ENCODE data around the gene TUBB4A. TPM values are rescaled to one million over a fixed set of nuclear protein-coding genes. Genes with fewer than 3 reads are reported as not detected.
A peak's percentile ranks its signal among the peaks of the same experiment; 100 is the strongest.

The TUBB4A gene
- total RNA-seq, 2 experiments from 2014 or later = 9.7 to 16.0 TPM

- peaks cover 6% of the 10 kb centered on the region; the same call in 1 of the 2 replicates for H3K79me2 ChIP-seq (ENCODE audit: insufficient read depth, low read depth, low read length)
- POLR2A ChIA-PET = no interaction called here
- no peaks in the 10 kb centered on the region for H3K36me3 ChIP-seq (ENCODE audit: insufficient read depth, low read length)
- no peaks in the 10 kb centered on the region for H3K9me3 ChIP-seq (ENCODE audit: low read length)
- no peak overlapping the region for H2AFZ ChIP-seq (ENCODE audit: low read length)
- TF ChIP-seq, protein P1, sequence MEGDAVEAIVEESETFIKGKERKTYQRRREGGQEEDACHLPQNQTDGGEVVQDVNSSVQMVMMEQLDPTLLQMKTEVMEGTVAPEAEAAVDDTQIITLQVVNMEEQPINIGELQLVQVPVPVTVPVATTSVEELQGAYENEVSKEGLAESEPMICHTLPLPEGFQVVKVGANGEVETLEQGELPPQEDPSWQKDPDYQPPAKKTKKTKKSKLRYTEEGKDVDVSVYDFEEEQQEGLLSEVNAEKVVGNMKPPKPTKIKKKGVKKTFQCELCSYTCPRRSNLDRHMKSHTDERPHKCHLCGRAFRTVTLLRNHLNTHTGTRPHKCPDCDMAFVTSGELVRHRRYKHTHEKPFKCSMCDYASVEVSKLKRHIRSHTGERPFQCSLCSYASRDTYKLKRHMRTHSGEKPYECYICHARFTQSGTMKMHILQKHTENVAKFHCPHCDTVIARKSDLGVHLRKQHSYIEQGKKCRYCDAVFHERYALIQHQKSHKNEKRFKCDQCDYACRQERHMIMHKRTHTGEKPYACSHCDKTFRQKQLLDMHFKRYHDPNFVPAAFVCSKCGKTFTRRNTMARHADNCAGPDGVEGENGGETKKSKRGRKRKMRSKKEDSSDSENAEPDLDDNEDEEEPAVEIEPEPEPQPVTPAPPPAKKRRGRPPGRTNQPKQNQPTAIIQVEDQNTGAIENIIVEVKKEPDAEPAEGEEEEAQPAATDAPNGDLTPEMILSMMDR (conservative IDR thresholded peaks at IDR 0.05; ENCODE audit: low read length) = no peak
- no peak for TF ChIP-seq EZH2phosphoT487 (IDR thresholded peaks at IDR 0.05; ENCODE audit: borderline replicate concordance, low read depth, low read length)
- no peaks in the 10 kb centered on the region for H3K9me2 ChIP-seq (ENCODE audit: insufficient read depth, low read length)
- no peak overlapping the region for H3K4me2 ChIP-seq (ENCODE audit: low read length)
- CTCF ChIA-PET (ENCODE audit: unreplicated experiment) = no interaction called here
- no peak for DNase-seq (ENCODE audit: low spot score)
- H3K27ac ChIP-seq (ENCODE audit: low read depth, low read length, poor library complexity, severe bottlenecking) = no peak overlapping the region
- peaks cover 40% of the 10 kb centered on the region for H3K4me1 ChIP-seq (ENCODE audit: insufficient read depth, low read length, poor library complexity, severe bottlenecking)
- no peaks in the 10 kb centered on the region for H4K20me1 ChIP-seq (ENCODE audit: insufficient read depth, low read length)
- intact Hi-C loops (cut with micrococcal nuclease; ENCODE audit: unreplicated experiment) = no loop called here
- H3K4me3 ChIP-seq (ENCODE audit: low read depth, low read length, poor library complexity, severe bottlenecking) = no peak overlapping the region
- no TSS peak for BruUV-seq (replicated peaks)
These were observed 17.9 kb downstream of the TUBB4A start for GRCh38 chr19:6484230-6484629.

GRCh38 chr19:6483235-6483634, 18.9 kb downstream of the TUBB4A start:
- Histone ChIP-seq H3K36me3 (ENCODE audit: insufficient read depth, low read length) (no peaks in the 10 kb centered on the region), H3K27ac (ENCODE audit: low read depth, low read length, poor library complexity, severe bottlenecking) (no peak overlapping the region), H3K4me1 (ENCODE audit: insufficient read depth, low read length, poor library complexity, severe bottlenecking) (peaks cover 38% of the 10 kb centered on the region), H3K9me3 (ENCODE audit: low read length) (no peaks in the 10 kb centered on the region), H4K20me1 (ENCODE audit: insufficient read depth, low read length) (no peaks in the 10 kb centered on the region), H3K4me3 (ENCODE audit: low read depth, low read length, poor library complexity, severe bottlenecking) (no peak overlapping the region), H3K79me2 (ENCODE audit: insufficient read depth, low read depth, low read length) (peaks cover 6% of the 10 kb centered on the region; the same call in 1 of the 2 replicates), H2AFZ (ENCODE audit: low read length) (peak overlapping the region; percentile 34; the same call in 1 of the 2 replicates), H3K4me2 (ENCODE audit: low read length) (no peak overlapping the region), H3K9me2 (ENCODE audit: insufficient read depth, low read length) (no peaks in the 10 kb centered on the region)
- DNase-seq (ENCODE audit: low spot score) = no peak
- intact Hi-C loops (cut with micrococcal nuclease; ENCODE audit: unreplicated experiment) = loop anchor here (2.0 kb wide), 1 partner anchor 20 kb away; the partner anchor contains the start of gene TUBB4A
- no peak for TF ChIP-seq EZH2phosphoT487 (IDR thresholded peaks at IDR 0.05; ENCODE audit: borderline replicate concordance, low read depth, low read length)
- TF ChIP-seq, protein P1 (conservative IDR thresholded peaks at IDR 0.05; ENCODE audit: low read length) = no peak
- BruUV-seq (replicated peaks) = no TSS peak
- ChIA-PET CTCF (ENCODE audit: unreplicated experiment) (no interaction called here), POLR2A (no interaction called here)

DNA sequence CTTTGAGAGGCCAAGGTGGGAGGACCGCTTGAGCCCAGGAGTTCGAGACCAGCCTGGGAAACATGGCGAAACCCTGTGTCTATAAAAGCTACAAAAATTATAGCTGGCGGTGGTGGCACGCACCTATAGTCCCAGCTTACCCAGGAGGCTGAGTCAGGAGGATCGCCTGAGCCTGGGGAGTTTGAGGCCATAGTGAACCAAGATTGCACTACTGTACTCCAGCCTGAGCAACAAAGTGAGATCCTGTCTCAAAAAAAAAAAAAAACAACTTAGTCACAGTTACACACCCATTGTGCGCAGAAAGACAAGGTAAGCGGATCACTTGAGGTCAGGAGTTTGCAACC, 19.8 kb downstream of the TUBB4A start:
- H3K4me2 ChIP-seq (ENCODE audit: low read length) = peak overlapping the region; percentile 80
- no peak for DNase-seq (ENCODE audit: low spot score)
- intact Hi-C loops (cut with micrococcal nuclease; ENCODE audit: unreplicated experiment) = loop anchor here (2.0 kb wide), 1 partner anchor 20 kb away; the partner anchor contains the start of gene TUBB4A
- peaks cover 6% of the 10 kb centered on the region; the same call in 1 of the 2 replicates for H3K79me2 ChIP-seq (ENCODE audit: insufficient read depth, low read depth, low read length)
- H3K4me1 ChIP-seq (ENCODE audit: insufficient read depth, low read length, poor library complexity, severe bottlenecking) = peaks cover 38% of the 10 kb centered on the region
- H3K4me3 ChIP-seq (ENCODE audit: low read depth, low read length, poor library complexity, severe bottlenecking) = peak overlapping the region; percentile 82
- H3K9me3 ChIP-seq (ENCODE audit: low read length) = no peaks in the 10 kb centered on the region
- POLR2A ChIA-PET = interaction anchor here (0.6 kb wide), 2 partner anchors 20 to 100 kb away, joined by 3 to 4 read pairs; no protein-coding TSS in a partner anchor
- BruUV-seq (replicated peaks) = no TSS peak
- no peaks in the 10 kb centered on the region for H4K20me1 ChIP-seq (ENCODE audit: insufficient read depth, low read length)
- H3K36me3 ChIP-seq (ENCODE audit: insufficient read depth, low read length) = no peaks in the 10 kb centered on the region
- no peak for TF ChIP-seq EZH2phosphoT487 (IDR thresholded peaks at IDR 0.05; ENCODE audit: borderline replicate concordance, low read depth, low read length)
- TF ChIP-seq, protein P1 (conservative IDR thresholded peaks at IDR 0.05; ENCODE audit: low read length) = no peak
- H2AFZ ChIP-seq (ENCODE audit: low read length) = peak overlapping the region; percentile 95; the same call in 1 of the 2 replicates
- CTCF ChIA-PET (ENCODE audit: unreplicated experiment) = no interaction called here
- H3K9me2 ChIP-seq (ENCODE audit: insufficient read depth, low read length) = no peaks in the 10 kb centered on the region
- H3K27ac ChIP-seq (ENCODE audit: low read depth, low read length, poor library complexity, severe bottlenecking) = peak overlapping the region; percentile 67
